Heart right ventricle (tissue), 16 donors: ENCODE results near the gene SEPTIN1. TPM values are rescaled to one million over a fixed set of nuclear protein-coding genes. Genes with fewer than 3 reads are reported as not detected.

Source experiments
- ATAC-seq, 8 donors: fragments of 200-7000 bp; cut with Tn5 transposase; one replicate each; pipeline ENCODE4 v1.9.1; 2020; ENCODE audit warnings: mild to moderate bottlenecking in 8 of 8, moderate library complexity in 8 of 8, moderate number of reproducible peaks in 1 of 8
- DNase-seq, 2 donors: peaks; one replicate each; pipeline ENCODE4 v3.0.0-alpha.2; 2020
- H3K27ac ChIP-seq, 10 donors: fragments of 200-600 bp; sonication (generic) in 2 of 10; one replicate each; pipeline versions ENCODE4 v1.5.0 to v1.8.0; 2020 to 2022; ENCODE audit warnings: mild to moderate bottlenecking in 3 of 10
- H3K27me3 ChIP-seq, 7 donors: fragments of 200-600 bp; one replicate each; pipeline ENCODE4 v1.8.0; 2021 to 2022; ENCODE audit warnings: mild to moderate bottlenecking in 2 of 7
- H3K36me3 ChIP-seq, 9 donors: fragments of 200-600 bp; sonication (generic) in 1 of 9; one replicate each; pipeline versions ENCODE4 v1.5.0 to v1.8.0; 2020 to 2022; ENCODE audit warnings: mild to moderate bottlenecking in 2 of 9
- H3K4me1 ChIP-seq, 9 donors: fragments of 200-600 bp; sonication (generic) in 1 of 9; one replicate each; pipeline versions ENCODE4 v1.5.0 to v1.8.0; 2020 to 2022; ENCODE audit warnings: mild to moderate bottlenecking in 4 of 9
- H3K4me3 ChIP-seq, 10 donors: fragments of 200-600 bp; sonication (generic) in 2 of 10; one replicate each; pipeline versions ENCODE4 v1.5.0 to v1.8.0; 2020 to 2022; ENCODE audit warnings: mild to moderate bottlenecking in 7 of 10, moderate library complexity in 2 of 10
- H3K9me3 ChIP-seq, 11 donors: fragments of 200-600 bp in 10 of 11; sonication (generic) in 2 of 11; one replicate each; pipeline versions ENCODE4 v1.5.0 to v1.8.0; 2013 to 2022; ENCODE audit warnings: mild to moderate bottlenecking in 2 of 11, control low read depth in 1 of 11, moderate library complexity in 1 of 11
- CTCF ChIP-seq, 9 donors: fragments of 200-600 bp; sonication (generic) in 2 of 9; IDR thresholded peaks; one replicate each; pipeline versions ENCODE4 v1.5.0 to v1.8.0; 2021 to 2022; ENCODE audit warnings: antibody characterized with exemption in 9 of 9, mild to moderate bottlenecking in 5 of 9, moderate library complexity in 1 of 9
- WGBS, 2 donors: extraction: QIAGEN DNeasy Blood & Tissue Kit; methylation state at CpG; one replicate each; pipeline ENCODE4 v1.1.7; 2013; ENCODE audit warnings: inconsistent platforms in 1 of 2; 5-methylcytosine and 5-hydroxymethylcytosine counted together
- intact Hi-C, 10 donors: fragments of 100-400 bp; cut with DNase I; formaldehyde crosslinking; loops; one replicate each; pipeline versions ENCODE4 v1.11.1 to v1.14.2; 2022
- polyA plus RNA-seq, 2 donors: library from polyadenylated mRNA; stranded (reverse); fragments of 200-250 nt; gene quantifications; one replicate each; pipeline ENCODE4 v1.2.3, GENCODE V29; 2013
- total RNA-seq, 10 donors: library from RNA; stranded (reverse); fragmentation: NEBNext Ultra II Directional in 3 of 10; extraction: Animal tissue kit (Norgen Biotek cat#: 25700) in 3 of 10; gene quantifications; one replicate each; pipeline versions ENCODE4 v1.2.1 to v1.2.4, GENCODE V29; 2021 to 2023
- donor health status: Arrhythmogenic right ventricular cardiomyopathy.
- donor health status: ischemic (EF 13 %, LVEDD 7.1; RV severe dilation, severe dysfunction).
- donor health status: healthy with polysubstance abuse.
- donor health status: DM: no; HTN: yes; CAD: no.
- donor health status: DM: no; HTN: no; CAD: no.
- donor health status: ischemic (EF 25% LVEDD 6.9; RV normal size, moderate dysfunction).
- donor health status: ischemic (EF 25% LVEDD 5.7; RV mildly dilated, moderate dysfunction).
- donor health status: healthy.
- donor health status: DM: yes; HTN: yes; CAD: no.
- donor health status: Ischemic cardiomyopathy.
- donor health status: ischemic (EF 35%, LVEDD 5.7; RV mildly dilated, moderate dysfunction).
- donor health status: nonischemic (EF 11% LVEDD 7.7; RV severe dilation, severe dysfunction).
- donor health status: DM: yes; HTN: yes; CAD: no.
- donor health status: PGD.
- donor health status: ischemic (EF 29% LVEDD 5.4; RV normal size, mild dysfunction).
- donor health status: nonischemic (EF 23%, LVEDD 6.1; RV moderate dilation, normal function).

The SEPTIN1 gene
- total and polyA plus RNA-seq, 12 donors: 0.78 to 6.8 (median 1.4) TPM

DNA sequence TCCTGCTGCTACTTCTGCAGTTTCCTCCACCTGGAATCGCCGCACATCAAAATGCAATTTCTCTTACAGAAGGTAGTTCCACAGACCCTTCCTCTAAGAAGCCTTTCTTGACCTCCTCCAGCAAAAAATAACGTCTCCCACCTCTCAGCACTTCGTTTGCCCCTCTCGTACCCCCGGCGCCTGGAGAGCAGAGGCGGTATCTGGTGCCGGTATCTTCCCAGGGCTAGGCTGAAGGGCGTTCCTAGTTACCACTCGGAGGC is 47.0 kb upstream of the SEPTIN1 start:
- TF ChIP-seq CTCF (IDR thresholded peaks at IDR 0.05): no peak
- Histone ChIP-seq H3K27ac (peak overlapping the region in 9 of 10 donors; percentile 60 to 83 (median 74)), H3K36me3 (peaks cover 0 to 35% (median 1%) of the 10 kb centered on the region in 9 donors), H3K4me1 (peaks cover 3 to 33% (median 19%) of the 10 kb centered on the region in 9 donors), H3K4me3 (peak overlapping the region; percentile 63 to 97 (median 72)), H3K9me3 (no peaks in the 10 kb centered on the region), H3K27me3 (no peaks in the 10 kb centered on the region)
- intact Hi-C loops: loop anchor here in 1 of 10 donors (10.0 kb wide), 1 partner anchor 315 kb away; the partner anchor contains the start of gene GDPD3
- WGBS, 2 donors: 2 to 3% methylated on average over 11 of the region's 11 CpGs
- DNase-seq (no peak), ATAC-seq (peak in 2 of 8 donors; percentile 5 to 6)

DNA sequence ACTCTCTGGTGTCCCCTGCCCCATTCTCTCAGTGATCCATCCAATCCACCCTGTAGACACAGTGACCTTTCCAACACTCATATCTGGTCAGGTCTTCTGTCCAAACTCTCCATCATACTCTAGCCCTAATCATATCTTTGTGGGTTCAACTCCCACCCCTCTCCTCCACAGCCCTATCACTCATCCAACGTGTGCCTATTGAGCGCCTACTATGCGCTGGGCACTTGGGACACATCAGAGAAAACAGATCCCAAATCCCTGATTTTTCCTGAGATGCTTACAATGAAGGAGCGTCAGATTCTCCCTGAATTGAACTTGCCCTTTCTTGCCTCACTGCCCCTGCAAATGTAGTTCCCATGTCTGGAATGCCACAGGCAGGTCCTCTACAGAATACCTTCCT is 45.7 kb upstream of the SEPTIN1 start:
- no peak for DNase-seq
- Histone ChIP-seq H3K4me1 (peaks cover 3 to 33% (median 19%) of the 10 kb centered on the region in 9 donors), H3K36me3 (peaks cover 0 to 48% (median 9%) of the 10 kb centered on the region in 9 donors), H3K4me3 (no peak overlapping the region), H3K27ac (no peak overlapping the region), H3K9me3 (no peaks in the 10 kb centered on the region), H3K27me3 (no peaks in the 10 kb centered on the region)
- TF ChIP-seq CTCF (IDR thresholded peaks at IDR 0.05): no peak
- WGBS, 2 donors: 93 to 96% methylated on average over 4 of the region's 4 CpGs
- ATAC-seq: no peak
- intact Hi-C loops: loop anchor here in 1 of 10 donors (10.0 kb wide), 1 partner anchor 313 kb away; the partner anchor contains the start of gene GDPD3

DNA sequence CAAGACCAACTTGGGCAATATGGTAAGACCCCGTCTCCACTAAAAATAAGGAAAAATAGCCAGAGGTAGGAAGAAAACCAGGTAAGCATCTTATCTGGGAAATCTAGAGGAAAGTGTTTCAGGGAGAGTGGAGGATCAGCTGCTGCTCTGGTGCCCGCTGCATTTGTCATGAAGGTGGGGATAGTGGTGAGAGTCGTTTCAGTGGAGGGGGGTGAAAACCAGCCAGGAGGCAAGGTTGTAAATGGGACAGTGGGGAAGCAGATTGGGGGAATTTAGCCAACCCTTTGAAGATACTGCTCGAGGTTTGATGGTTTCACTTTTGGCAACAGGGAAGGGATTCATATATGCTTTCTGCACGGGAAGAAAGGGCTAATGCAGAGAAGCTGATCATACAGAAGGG is 38.6 kb upstream of the SEPTIN1 start:
- Histone ChIP-seq H3K9me3 (no peaks in the 10 kb centered on the region), H3K36me3 (peaks cover 0 to 51% (median 16%) of the 10 kb centered on the region in 9 donors), H3K27me3 (no peaks in the 10 kb centered on the region), H3K27ac (no peak overlapping the region), H3K4me3 (no peak overlapping the region), H3K4me1 (peaks cover 0 to 20% (median 11%) of the 10 kb centered on the region in 9 donors)
- no peak for DNase-seq
- no peak for TF ChIP-seq CTCF (IDR thresholded peaks at IDR 0.05)
- 80 to 83% methylated on average over 5 of the region's 5 CpGs for WGBS, 2 donors
- intact Hi-C loops: loop anchor here in 1 of 10 donors (10.0 kb wide), 1 partner anchor 306 kb away; the partner anchor contains the start of gene GDPD3
- ATAC-seq: no peak

DNA sequence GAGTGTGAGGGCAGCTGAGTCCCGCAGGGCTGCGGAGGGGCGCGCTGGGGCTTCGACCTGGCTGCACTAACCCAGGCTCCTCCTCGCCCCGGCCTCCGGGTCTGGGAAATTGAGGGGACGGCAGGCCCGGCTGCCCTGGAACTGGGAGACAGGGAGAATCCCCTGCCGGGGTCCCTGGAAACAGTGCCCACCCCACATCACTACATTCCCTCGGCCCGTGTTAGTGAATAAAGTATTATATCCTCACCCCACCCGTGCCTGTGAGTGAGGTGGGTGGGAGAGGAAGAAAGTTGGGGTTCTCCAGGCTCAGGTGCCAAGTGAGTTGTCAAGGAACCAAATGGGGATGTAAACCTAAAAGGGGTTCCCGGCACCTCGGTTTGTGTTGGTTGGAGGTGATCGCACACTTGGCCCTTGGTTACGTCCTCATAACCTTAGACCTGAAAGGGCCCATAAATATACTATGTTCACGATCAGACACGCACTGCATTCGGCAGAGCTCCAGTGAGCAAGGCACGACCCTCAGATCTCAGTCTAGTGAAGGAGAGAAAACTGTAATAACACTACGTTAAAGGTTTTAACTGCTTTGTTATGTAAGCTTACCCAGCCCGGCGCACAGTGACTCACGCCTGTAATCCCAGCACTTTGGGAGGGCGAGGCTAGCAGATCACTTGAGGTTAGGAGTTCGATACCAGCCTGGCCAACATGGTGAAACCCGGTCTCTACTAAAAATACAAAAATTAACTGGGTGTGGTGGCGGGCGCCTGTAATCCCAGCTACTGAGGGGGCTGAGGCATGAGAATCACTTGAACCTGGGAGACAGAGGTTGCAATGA is 36.2 kb upstream of the SEPTIN1 start:
- intact Hi-C loops: loop anchor here in 3 of 10 donors (10.0 kb wide), 3 partner anchors 64 to 354 kb away; partner anchors contain the start of genes ALDOA (in 1 of the 3), CD2BP2 (in 1 of the 3) and ZNF689 (in 1 of the 3)
- peaks cover 3 to 17% (median 11%) of the 10 kb centered on the region in 9 donors for H3K4me1 ChIP-seq
- peak overlapping the region; percentile 49 to 91 (median 78) for H3K27ac ChIP-seq
- no peaks in the 10 kb centered on the region for H3K27me3 ChIP-seq
- peaks cover 0 to 39% (median 10%) of the 10 kb centered on the region in 9 donors for H3K36me3 ChIP-seq
- DNase-seq: no peak
- peak overlapping the region in 9 of 10 donors; percentile 53 to 77 (median 66) for H3K4me3 ChIP-seq
- ATAC-seq: no peak
- H3K9me3 ChIP-seq: no peaks in the 10 kb centered on the region
- TF ChIP-seq CTCF (IDR thresholded peaks at IDR 0.05): peak in 1 of 9 donors; percentile 3
- WGBS, 2 donors: 68 to 72% methylated on average over 31 of the region's 31 CpGs
